HG03442 (cell line): ENCODE data around the gene HIGD2A.

ENCODE experiments used
- ATAC-seq: cut with Tn5 transposase; IDR thresholded peaks from one replicate; pipeline ENCODE4 v1.9.1; 2021; ENCODE audit warnings: mild to moderate bottlenecking, moderate library complexity; ENCODE audit not compliant: unreplicated experiment

The HIGD2A gene

GRCh38 chr5:176368726-176369125, 19.8 kb upstream of the HIGD2A start:
- ATAC-seq: no peak

DNA sequence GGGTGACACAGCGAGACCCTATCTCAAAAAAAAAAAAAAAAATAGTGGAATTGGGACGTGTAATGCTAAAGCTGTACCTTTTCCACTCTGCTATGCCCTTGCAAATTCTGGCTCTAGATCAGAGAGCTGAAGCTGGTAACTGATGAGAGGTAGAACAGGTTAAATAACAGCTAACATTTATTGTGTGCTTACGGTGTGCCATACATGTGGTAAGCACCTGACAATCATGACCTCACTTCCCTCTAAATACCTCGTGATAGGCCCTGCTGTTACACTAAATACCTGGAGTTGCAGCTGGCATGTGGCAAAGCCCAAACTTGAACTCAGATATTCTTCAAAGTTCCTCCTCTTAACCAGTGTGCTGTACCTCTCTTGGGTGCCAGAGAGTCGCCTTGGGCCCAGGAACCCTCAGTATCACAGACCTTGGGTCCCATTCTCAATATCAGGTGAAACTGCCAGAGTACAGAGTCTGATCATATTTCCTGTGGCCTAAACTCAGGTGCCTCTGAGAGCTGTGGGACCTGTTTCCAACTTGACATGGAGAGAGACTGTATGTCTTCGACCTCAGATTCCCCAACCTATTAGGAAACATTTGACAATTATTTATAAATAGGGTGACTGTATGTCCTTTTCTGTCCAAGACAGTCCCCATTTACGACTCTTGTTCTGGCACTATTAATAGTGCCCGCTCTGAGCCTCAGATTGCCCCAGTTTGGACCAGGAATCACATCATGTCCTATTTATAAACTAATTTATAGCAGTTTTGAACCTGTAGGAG, 18.4 kb upstream of the HIGD2A start:
- no peak for ATAC-seq

GRCh38 chr5:176371621-176372539, 16.7 kb upstream of the HIGD2A start:
- no peak for ATAC-seq

GRCh38 chr5:176373100-176373818, 15.3 kb upstream of the HIGD2A start:
- no peak for ATAC-seq

DNA sequence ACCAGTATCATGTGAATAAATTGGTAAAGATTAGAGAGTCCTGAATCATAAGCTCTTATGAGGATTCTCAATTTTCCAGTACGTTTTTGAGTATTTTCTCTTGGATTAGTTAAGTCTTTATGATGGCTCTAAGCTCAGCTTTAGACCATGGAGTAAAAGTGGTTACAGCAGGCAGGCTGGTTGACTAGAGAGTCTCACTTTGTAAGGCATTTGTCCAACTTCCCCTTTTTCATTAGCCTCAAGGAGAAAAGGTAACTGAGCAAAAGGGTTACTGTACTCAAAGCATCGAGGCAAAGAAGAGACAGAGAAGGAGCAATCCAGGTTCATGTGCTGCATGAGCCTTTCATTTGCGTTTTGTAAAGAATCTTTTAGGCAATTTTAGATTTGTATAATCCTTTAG, 8.7 kb upstream of the HIGD2A start:
- ATAC-seq: peak; percentile 49

DNA sequence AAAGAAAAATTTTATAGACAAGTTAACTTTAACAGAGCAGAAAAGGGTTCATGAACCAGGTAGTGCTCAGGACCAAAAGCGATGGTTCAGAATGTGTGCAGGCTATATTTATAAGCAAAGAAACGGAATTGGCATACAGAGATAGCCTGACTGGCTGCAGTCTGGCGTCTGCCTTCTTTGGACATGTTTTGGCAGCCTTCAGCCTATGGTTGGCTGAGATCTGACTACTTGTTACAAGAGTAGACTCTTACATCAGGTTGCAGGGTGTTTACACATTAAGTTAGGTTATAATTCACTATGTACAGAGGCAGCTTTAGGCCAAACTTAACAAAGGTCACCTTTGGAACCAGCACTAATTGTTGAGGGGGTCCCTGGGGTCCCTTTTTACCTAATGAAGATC, 7.1 kb upstream of the HIGD2A start:
- ATAC-seq: no peak

GRCh38 chr5:176381979-176382378, 6.6 kb upstream of the HIGD2A start:
- ATAC-seq: no peak

DNA sequence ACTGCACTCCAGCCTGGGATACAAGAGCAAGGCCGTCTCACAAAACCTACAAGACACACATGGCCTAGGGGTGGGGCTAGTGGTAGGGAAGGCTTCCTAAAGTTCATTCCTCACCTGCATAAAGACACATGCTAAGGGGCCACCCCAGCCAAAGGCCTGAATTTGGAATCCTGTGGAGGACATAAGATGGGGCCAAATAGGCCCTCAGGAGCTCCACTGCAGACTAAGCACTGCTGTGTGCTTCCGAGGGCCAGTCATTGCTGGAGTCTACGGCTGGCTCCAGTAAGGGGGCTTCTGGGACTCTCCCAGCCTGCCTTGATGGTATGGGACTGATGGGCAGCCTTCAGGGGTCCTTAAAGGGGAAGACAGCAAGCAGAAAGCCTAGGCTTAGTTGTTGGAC, 5.8 kb upstream of the HIGD2A start:
- ATAC-seq: no peak

- no peak for ATAC-seq
Observed at GRCh38 chr5:176383248-176383905, 5.2 kb upstream of the HIGD2A start.

DNA sequence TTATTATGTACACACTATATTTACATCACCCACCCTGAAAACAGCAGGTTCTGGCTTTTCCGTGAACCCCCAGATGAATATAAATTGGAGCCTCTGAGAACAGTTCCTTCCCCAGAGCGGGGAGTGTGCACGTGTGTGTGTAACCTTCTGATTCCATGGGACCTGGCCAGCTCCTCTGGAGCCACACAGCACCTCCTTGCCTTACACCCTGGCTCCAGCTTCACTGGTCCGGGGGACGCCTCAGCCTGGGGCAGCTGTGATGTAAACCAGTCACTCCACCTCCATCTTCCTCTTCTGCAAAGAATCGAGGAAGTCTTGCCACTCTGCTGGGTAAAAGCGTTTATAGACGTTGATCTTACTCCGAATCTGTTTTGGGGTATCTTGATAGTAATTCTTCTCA, 4.6 kb upstream of the HIGD2A start:
- ATAC-seq: no peak

DNA sequence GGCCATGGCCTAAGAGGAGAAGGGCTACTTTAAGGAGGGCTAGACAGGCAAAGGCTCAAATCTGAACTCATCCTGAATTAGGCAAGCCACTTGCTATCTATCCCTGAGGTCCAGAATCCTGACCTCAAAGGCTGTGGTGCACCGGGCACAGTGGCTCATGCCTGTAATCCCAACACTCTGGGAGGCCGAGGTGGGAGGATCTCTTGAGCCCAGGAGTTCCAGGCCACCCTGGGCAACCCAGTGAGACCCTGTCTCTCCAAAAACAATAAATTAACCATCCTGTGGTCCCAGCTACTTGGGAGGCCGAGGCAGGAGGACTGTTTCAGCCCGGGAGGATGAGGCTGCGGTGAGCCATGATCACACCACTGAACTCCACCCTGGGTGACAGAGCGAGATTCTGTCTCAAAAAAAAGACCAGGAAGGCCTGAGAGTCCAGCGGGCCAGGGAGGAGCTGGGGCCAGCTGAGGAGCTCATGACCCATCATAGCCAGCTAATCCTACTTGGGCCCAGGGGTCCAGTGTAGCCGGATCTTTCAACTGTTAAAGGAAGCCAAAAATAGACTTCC, 4.1 kb upstream of the HIGD2A start:
- ATAC-seq: no peak

DNA sequence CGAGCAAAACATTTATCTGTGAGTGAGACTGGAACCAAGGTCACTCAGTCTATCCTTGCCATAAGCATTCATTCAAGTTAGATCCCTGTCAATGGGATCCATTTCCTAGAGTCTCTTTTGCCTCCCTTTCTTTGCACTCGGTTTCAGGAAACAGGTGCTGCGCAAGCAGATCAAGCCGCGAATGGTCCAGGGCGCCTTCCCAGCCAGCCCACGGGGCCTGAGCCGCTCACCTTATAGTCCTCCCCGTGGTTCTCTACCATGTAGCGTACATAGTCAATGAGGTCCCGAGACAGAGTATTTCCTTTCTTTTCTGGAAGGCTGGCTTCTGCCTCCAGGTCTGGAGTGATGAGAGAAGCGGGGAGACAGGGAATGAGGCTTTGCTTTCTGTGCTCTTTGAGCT, 3.6 kb upstream of the HIGD2A start:
- no peak for ATAC-seq

- ATAC-seq: no peak
Observed at GRCh38 chr5:176386491-176386890, 2.1 kb upstream of the HIGD2A start.

- no peak for ATAC-seq
Observed at GRCh38 chr5:176387384-176387925, 1.1 kb upstream of the HIGD2A start.

GRCh38 chr5:176388003-176388443, 528 bp upstream of the HIGD2A start:
- no peak for ATAC-seq

DNA sequence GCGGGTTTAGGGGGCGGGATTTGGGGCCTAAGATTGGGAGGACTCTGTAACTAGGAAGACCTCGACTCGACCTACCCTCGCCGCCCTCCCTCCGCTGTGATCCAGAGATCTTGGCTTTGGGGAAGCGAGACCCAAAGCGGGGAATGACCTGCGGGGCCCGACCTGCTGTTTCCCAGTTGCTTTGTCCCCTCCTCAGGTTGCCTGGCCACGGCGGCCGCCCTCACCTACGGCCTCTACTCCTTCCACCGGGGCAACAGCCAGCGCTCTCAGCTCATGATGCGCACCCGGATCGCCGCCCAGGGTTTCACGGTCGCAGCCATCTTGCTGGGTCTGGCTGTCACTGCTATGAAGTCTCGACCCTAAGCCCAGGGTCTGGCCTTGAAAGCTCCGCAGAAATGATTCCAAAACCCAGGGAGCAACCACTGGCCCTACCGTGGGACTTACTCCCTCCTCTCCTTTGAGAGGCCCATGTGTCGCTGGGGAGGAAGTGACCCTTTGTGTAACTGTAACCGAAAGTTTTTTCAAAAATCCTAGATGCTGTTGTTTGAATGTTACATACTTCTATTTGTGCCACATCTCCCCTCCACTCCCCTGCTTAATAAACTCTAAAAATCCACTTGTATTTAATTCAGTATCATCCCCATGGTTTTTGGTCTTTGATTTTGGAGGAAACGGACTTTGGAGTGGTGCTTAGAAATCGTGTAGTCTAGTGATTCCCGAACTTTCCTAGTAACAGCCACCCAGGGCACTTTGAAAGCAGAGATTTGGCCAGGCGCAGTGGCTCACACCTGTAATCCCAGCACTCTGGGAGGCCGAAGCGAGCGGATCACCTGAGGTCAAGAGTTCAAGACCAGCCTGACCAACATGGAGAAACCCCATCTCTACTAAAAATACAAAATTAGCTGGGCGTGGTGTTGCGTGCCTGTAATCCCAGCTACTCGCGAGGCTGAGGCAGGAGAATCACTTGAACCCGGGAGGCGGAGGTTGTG, 878 bp downstream of the HIGD2A start:
- peak; percentile 23 for ATAC-seq

GRCh38 chr5:176391479-176391878, 2.9 kb downstream of the HIGD2A start:
- no peak for ATAC-seq

DNA sequence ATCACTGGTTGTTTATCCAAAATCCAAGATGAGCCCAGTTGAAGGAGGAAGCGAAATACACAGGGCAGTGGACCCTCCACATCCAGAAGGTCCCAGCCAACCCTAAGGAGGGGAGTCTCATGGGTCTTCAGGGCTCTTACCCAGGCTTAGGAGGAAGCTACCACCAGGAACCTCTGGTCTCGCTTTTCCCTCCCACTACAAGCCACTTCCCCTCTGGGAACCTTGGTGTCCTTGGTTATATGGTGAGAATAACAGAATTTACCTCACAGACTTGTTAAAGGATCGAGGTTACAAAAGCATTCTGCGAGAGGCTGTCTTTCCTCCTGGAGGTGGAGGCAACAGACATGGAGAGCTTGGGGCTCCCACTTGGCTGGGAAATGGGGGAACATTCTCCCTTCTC, 3.4 kb downstream of the HIGD2A start:
- ATAC-seq: no peak

DNA sequence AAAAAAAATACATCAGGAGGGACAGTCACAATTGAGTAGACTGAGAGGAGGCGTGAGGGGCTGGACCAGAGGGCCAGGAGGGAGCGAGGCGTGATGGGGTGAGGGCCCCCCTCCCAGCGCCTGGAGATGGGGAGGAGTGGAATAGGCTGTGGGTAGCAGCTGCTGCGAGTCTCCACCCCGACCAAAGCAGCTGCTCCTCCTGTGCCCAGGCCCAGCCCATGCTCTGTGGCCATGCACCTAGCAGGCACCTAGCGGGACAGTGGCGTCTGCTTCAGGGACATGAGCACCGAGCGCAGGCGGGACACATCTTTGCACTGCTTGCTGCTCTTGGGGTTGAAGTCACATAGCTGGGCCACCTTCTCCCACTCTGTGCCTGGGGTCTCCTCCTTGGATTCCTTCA, 4.0 kb downstream of the HIGD2A start:
- no peak for ATAC-seq
